ENCODE results near the gene G3BP2.

GRCh38 chr4:75714011-75714410, 40.8 kb upstream of the G3BP2 start:
- TF ChIP-seq, protein P1, sequence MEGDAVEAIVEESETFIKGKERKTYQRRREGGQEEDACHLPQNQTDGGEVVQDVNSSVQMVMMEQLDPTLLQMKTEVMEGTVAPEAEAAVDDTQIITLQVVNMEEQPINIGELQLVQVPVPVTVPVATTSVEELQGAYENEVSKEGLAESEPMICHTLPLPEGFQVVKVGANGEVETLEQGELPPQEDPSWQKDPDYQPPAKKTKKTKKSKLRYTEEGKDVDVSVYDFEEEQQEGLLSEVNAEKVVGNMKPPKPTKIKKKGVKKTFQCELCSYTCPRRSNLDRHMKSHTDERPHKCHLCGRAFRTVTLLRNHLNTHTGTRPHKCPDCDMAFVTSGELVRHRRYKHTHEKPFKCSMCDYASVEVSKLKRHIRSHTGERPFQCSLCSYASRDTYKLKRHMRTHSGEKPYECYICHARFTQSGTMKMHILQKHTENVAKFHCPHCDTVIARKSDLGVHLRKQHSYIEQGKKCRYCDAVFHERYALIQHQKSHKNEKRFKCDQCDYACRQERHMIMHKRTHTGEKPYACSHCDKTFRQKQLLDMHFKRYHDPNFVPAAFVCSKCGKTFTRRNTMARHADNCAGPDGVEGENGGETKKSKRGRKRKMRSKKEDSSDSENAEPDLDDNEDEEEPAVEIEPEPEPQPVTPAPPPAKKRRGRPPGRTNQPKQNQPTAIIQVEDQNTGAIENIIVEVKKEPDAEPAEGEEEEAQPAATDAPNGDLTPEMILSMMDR (IDR thresholded peaks at IDR 0.05; ENCODE audit: insufficient read depth, low read depth, low read length) = no peak
- TF ChIP-seq EZH2 (IDR thresholded peaks at IDR 0.05; ENCODE audit: insufficient read depth, low read length) = no peak
